ENCODE data around the gene MMS22L.
A peak's percentile ranks its signal among the peaks of the same experiment; 100 is the strongest.

MMS22L gene

GRCh38 chr6:97289332-97289731, 6.3 kb upstream of the MMS22L start:
- Mint-ChIP-seq H3K9me3 (peaks cover 10% of the 10 kb centered on the region), H3K27ac (no peak overlapping the region), H3K4me3 (no peak overlapping the region), H3K27me3 (no peaks in the 10 kb centered on the region), H3K4me1 (ENCODE audit: low read depth) (no peaks in the 10 kb centered on the region), H3K36me3 (ENCODE audit: low read depth) (no peaks in the 10 kb centered on the region)
- intact Hi-C loops (cut with micrococcal nuclease): loop anchor here (10.0 kb wide), 1 partner anchor 1655 kb away; the partner anchor contains the start of gene FBXL4

DNA sequence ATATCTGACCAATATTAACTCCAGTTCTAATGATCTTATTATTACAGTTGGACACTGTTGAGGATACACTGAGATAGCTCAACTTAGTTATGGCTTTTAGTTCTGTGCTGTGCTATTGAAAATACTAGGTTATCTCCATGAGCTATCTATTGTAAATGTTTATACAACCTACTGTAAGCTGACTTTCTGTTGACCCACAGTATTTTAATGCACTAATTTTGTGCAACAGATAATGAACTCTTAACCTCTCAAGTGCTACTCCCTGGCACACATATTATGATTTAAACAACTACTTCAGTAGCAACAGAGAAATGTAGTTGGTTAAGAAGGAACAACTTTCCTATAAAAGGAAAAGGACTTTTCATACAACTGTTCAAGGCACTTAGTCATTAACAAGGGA, 5.2 kb upstream of the MMS22L start:
- no peak overlapping the region for H3K27ac Mint-ChIP-seq
- intact Hi-C loops (cut with micrococcal nuclease): loop anchor here (10.0 kb wide), 1 partner anchor 1657 kb away; the partner anchor contains the start of gene FBXL4
- no peaks in the 10 kb centered on the region for H3K4me1 Mint-ChIP-seq (ENCODE audit: low read depth)

GRCh38 chr6:97282238-97282725, 734 bp downstream of the MMS22L start:
- no peaks in the 10 kb centered on the region for H3K4me1 Mint-ChIP-seq (ENCODE audit: low read depth)

More for the DNA sequence above, 5.2 kb upstream of the MMS22L start:
- Mint-ChIP-seq H3K9me3 (peaks cover 10% of the 10 kb centered on the region), H3K4me3 (no peak overlapping the region), H3K36me3 (ENCODE audit: low read depth) (peaks cover 2% of the 10 kb centered on the region), H3K27me3 (no peaks in the 10 kb centered on the region)

DNA sequence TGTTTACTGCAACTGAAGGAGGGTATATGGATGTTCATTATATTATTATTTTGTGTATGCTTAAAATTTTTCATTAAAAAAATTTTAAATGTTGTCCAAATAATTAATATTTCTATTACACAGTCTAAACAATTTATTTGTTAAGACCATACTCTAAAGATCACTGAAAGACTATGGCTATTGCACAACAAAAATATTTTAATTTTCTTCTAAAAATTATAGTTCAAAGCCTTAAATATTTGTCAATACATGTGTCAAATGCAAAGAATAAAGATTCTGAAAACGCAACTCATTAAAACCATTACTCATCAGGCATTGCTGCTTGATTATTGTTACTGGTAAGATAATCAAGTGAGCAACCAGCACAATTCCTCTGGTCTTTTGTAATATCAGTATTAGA, 2.2 kb downstream of the MMS22L start:
- no peaks in the 10 kb centered on the region for H3K4me1 Mint-ChIP-seq (ENCODE audit: low read depth)
- H3K9me3 Mint-ChIP-seq: no peaks in the 10 kb centered on the region
- intact Hi-C loops (cut with micrococcal nuclease): loop anchor here (5.0 to 10.0 kb wide), 2 partner anchors 758 to 1664 kb away; partner anchors contain the start of genes FBXL4 and UFL1
- no peak overlapping the region for H3K4me3 Mint-ChIP-seq
- H3K27ac Mint-ChIP-seq: no peak overlapping the region
- peaks cover 37% of the 10 kb centered on the region for H3K36me3 Mint-ChIP-seq (ENCODE audit: low read depth)
- H3K27me3 Mint-ChIP-seq: no peaks in the 10 kb centered on the region

More at GRCh38 chr6:97282238-97282725, 734 bp downstream of the MMS22L start:
- intact Hi-C loops (cut with micrococcal nuclease): loop anchor here (5.0 to 10.0 kb wide), 2 partner anchors 760 to 1663 kb away; partner anchors contain the start of genes FBXL4 and UFL1
- Mint-ChIP-seq H3K4me3 (peak overlapping the region; percentile 95), H3K27me3 (no peaks in the 10 kb centered on the region), H3K27ac (peak overlapping the region; percentile 91), H3K9me3 (no peaks in the 10 kb centered on the region), H3K36me3 (ENCODE audit: low read depth) (peaks cover 24% of the 10 kb centered on the region)

GRCh38 chr6:97275804-97276203, 7.2 kb downstream of the MMS22L start:
- H3K4me3 Mint-ChIP-seq: no peak overlapping the region
- intact Hi-C loops (cut with micrococcal nuclease): no loop called here
- no peaks in the 10 kb centered on the region for H3K4me1 Mint-ChIP-seq (ENCODE audit: low read depth)

GRCh38 chr6:97269821-97270220, 13.2 kb downstream of the MMS22L start:
- peaks cover 52% of the 10 kb centered on the region for H3K36me3 Mint-ChIP-seq (ENCODE audit: low read depth)
- H3K4me1 Mint-ChIP-seq (ENCODE audit: low read depth): no peaks in the 10 kb centered on the region
- no peaks in the 10 kb centered on the region for H3K27me3 Mint-ChIP-seq

More at GRCh38 chr6:97275804-97276203, 7.2 kb downstream of the MMS22L start:
- Mint-ChIP-seq H3K27me3 (no peaks in the 10 kb centered on the region), H3K9me3 (no peaks in the 10 kb centered on the region), H3K27ac (no peak overlapping the region), H3K36me3 (ENCODE audit: low read depth) (peaks cover 63% of the 10 kb centered on the region)

DNA sequence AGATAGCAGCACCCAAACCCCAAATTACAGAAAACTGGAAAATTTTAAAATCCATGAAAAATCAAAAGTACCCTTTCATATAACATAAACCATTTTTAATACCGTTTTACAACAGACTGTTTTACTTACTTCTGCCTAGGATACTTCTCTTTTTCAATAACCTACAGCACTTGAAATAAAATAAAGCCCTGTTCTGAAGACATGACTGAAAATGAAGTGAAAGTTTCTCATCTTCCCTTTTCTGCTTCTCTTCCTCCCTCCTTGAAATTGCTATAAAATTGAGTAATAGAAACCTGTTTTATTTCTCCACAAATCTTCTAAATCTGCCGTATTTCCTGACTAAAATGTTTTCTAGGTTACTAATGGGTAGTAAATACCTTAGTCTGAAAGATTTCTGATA, 20.3 kb downstream of the MMS22L start:
- H3K27ac Mint-ChIP-seq: peak overlapping the region; percentile 33
- H3K27me3 Mint-ChIP-seq: no peaks in the 10 kb centered on the region
- peaks cover 48% of the 10 kb centered on the region for H3K36me3 Mint-ChIP-seq (ENCODE audit: low read depth)
- H3K4me1 Mint-ChIP-seq (ENCODE audit: low read depth): peaks cover 9% of the 10 kb centered on the region
- H3K9me3 Mint-ChIP-seq: no peaks in the 10 kb centered on the region
- intact Hi-C loops (cut with micrococcal nuclease): no loop called here
- no peak overlapping the region for H3K4me3 Mint-ChIP-seq

More at GRCh38 chr6:97269821-97270220, 13.2 kb downstream of the MMS22L start:
- no peaks in the 10 kb centered on the region for H3K9me3 Mint-ChIP-seq
- intact Hi-C loops (cut with micrococcal nuclease): no loop called here
- H3K27ac Mint-ChIP-seq: no peak overlapping the region
- H3K4me3 Mint-ChIP-seq: no peak overlapping the region

- Mint-ChIP-seq H3K4me1 (ENCODE audit: low read depth) (peaks cover 6% of the 10 kb centered on the region), H3K27ac (no peak overlapping the region), H3K4me3 (no peak overlapping the region), H3K9me3 (peaks cover 23% of the 10 kb centered on the region), H3K36me3 (ENCODE audit: low read depth) (peaks cover 33% of the 10 kb centered on the region), H3K27me3 (no peaks in the 10 kb centered on the region)
- intact Hi-C loops (cut with micrococcal nuclease): no loop called here
Measured at GRCh38 chr6:97246842-97247241, 36.2 kb downstream of the MMS22L start.

DNA sequence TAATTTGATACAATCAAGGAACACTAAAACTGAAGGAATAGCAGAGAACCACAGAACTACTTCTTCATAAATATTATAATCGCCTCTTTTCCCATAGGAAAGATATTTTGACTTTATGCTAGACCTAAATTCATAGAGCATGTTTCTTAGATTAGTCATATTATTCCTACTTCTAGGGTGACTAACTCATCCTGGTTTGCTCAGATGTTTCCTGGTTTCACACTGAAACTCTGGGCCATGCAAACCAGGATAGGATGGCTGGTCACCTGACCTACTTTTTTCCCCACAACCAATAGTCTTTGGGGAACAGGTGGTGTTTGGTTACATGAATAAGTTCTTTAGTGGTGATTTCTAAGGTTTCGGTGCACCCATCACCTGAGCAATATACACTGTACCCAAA, 42.8 kb downstream of the MMS22L start:
- intact Hi-C loops (cut with micrococcal nuclease): no loop called here
- Mint-ChIP-seq H3K9me3 (peaks cover 25% of the 10 kb centered on the region), H3K4me3 (no peak overlapping the region), H3K27ac (no peak overlapping the region), H3K27me3 (no peaks in the 10 kb centered on the region), H3K36me3 (ENCODE audit: low read depth) (peaks cover 38% of the 10 kb centered on the region), H3K4me1 (ENCODE audit: low read depth) (no peaks in the 10 kb centered on the region)

GRCh38 chr6:97231911-97232310, 51.1 kb downstream of the MMS22L start:
- intact Hi-C loops (cut with micrococcal nuclease): no loop called here
- Mint-ChIP-seq H3K9me3 (no peaks in the 10 kb centered on the region), H3K36me3 (ENCODE audit: low read depth) (peaks cover 22% of the 10 kb centered on the region)

DNA sequence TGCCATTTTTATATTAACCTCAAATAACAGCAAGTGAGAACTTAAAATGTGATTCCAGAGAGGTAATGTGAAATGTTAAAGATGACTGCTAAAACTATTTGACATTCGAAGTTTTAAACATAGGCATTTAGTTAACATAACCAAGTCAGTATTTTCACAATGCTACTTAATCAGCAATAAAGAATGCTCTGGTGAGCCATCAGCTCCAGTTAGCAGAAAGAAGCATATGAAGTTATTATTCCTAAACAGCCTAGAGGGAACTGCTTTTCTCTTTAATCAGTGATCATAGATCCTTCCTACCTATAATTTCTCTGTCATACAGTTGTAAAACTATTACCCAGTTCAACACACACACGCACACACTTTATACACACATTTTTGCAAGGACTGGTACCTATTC, 60.1 kb downstream of the MMS22L start:
- intact Hi-C loops (cut with micrococcal nuclease): no loop called here
- Mint-ChIP-seq H3K9me3 (no peaks in the 10 kb centered on the region), H3K4me3 (no peak overlapping the region), H3K36me3 (ENCODE audit: low read depth) (peaks cover 10% of the 10 kb centered on the region), H3K4me1 (ENCODE audit: low read depth) (no peaks in the 10 kb centered on the region), H3K27me3 (no peaks in the 10 kb centered on the region), H3K27ac (no peak overlapping the region)

More at GRCh38 chr6:97231911-97232310, 51.1 kb downstream of the MMS22L start:
- H3K27me3 Mint-ChIP-seq: no peaks in the 10 kb centered on the region
- H3K4me3 Mint-ChIP-seq: no peak overlapping the region
- H3K4me1 Mint-ChIP-seq (ENCODE audit: low read depth): peaks cover 18% of the 10 kb centered on the region
- H3K27ac Mint-ChIP-seq: no peak overlapping the region

GRCh38 chr6:97218912-97219311, 64.1 kb downstream of the MMS22L start:
- Mint-ChIP-seq H3K4me3 (no peak overlapping the region), H3K27ac (no peak overlapping the region), H3K4me1 (ENCODE audit: low read depth) (peaks cover 5% of the 10 kb centered on the region), H3K9me3 (no peaks in the 10 kb centered on the region), H3K27me3 (no peaks in the 10 kb centered on the region), H3K36me3 (ENCODE audit: low read depth) (no peaks in the 10 kb centered on the region)
- intact Hi-C loops (cut with micrococcal nuclease): no loop called here

GRCh38 chr6:97215157-97215769, 67.8 kb downstream of the MMS22L start:
- Mint-ChIP-seq H3K9me3 (no peaks in the 10 kb centered on the region), H3K27me3 (no peaks in the 10 kb centered on the region), H3K4me3 (no peak overlapping the region), H3K36me3 (ENCODE audit: low read depth) (no peaks in the 10 kb centered on the region), H3K4me1 (ENCODE audit: low read depth) (peaks cover 5% of the 10 kb centered on the region), H3K27ac (no peak overlapping the region)
- intact Hi-C loops (cut with micrococcal nuclease): no loop called here

- Mint-ChIP-seq H3K27me3 (no peaks in the 10 kb centered on the region), H3K36me3 (ENCODE audit: low read depth) (no peaks in the 10 kb centered on the region), H3K4me1 (ENCODE audit: low read depth) (peaks cover 5% of the 10 kb centered on the region), H3K4me3 (no peak overlapping the region), H3K27ac (no peak overlapping the region), H3K9me3 (no peaks in the 10 kb centered on the region)
- intact Hi-C loops (cut with micrococcal nuclease): no loop called here
Measured at GRCh38 chr6:97214671-97215070, 68.3 kb downstream of the MMS22L start.
